Upper lobe of left lung (tissue), 4 donors: ENCODE results near the gene SLC27A1.

Experiments used
- CTCF ChIP-seq, 6 experiments: fragments of 450-650 bp in 4 of 6; fragments of 200-600 bp in 2 of 6; sonication (generic) in 2 of 6; IDR thresholded peaks; one replicate each; pipeline ENCODE4 v1.5.1; 2016 to 2019; ENCODE audit warnings: antibody characterized with exemption in 6 of 6
- EP300 ChIP-seq, 4 donors: sonication (generic); formaldehyde crosslinking; IDR thresholded peaks; one replicate each; pipeline ENCODE4 v1.5.1; 2017; ENCODE audit warnings: antibody characterized with exemption in 4 of 4, control low read depth in 2 of 4
- POLR2A ChIP-seq, 4 donors: fragments of 450-650 bp; IDR thresholded peaks; one replicate each; pipeline ENCODE4 v1.5.1; 2016 to 2017; ENCODE audit warnings: antibody characterized with exemption in 4 of 4, mild to moderate bottlenecking in 2 of 4

GRCh38 chr19:17451820-17452219, 18.5 kb upstream of the SLC27A1 start:
- TF ChIP-seq CTCF (IDR thresholded peaks at IDR 0.05) (no peak), POLR2A (IDR thresholded peaks at IDR 0.05) (no peak), EP300 (IDR thresholded peaks at IDR 0.05) (no peak)
